ENCODE data around the gene C3.
"Not testable (repeated sequence)": the region's sequence is repeated elsewhere in the genome, so short reads cannot be mapped to it uniquely, and the experiment has no call there.

C3 gene

DNA sequence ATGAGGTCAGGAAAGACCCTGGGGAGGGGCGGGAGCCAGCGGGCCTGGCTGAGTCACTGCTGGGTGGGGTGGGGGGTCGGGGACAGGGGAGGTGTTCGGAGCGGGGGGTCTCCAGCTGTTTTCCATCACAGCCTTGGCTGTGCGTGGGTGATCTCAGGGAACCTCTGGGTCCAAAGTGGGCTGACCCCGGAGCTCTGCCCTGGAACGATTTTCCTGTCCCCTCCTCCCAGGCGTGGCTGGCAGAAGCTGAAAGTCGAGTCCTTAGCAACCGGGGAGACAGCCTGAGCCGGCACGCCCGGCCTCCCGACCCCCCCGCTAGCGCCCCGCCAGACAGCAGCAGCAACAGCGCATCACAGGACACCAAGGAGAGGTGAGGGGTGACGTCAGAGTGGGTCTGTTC lies 29.6 kb upstream of the C3 start:
- DNase-seq = no peak
- H3K4me3 ChIP-seq (ENCODE audit: low read depth, low read length) = no peak overlapping the region
- no peaks in the 10 kb centered on the region for H3K27me3 ChIP-seq (ENCODE audit: insufficient read depth, low read depth, severe bottlenecking)
- TF ChIP-seq, protein P1, sequence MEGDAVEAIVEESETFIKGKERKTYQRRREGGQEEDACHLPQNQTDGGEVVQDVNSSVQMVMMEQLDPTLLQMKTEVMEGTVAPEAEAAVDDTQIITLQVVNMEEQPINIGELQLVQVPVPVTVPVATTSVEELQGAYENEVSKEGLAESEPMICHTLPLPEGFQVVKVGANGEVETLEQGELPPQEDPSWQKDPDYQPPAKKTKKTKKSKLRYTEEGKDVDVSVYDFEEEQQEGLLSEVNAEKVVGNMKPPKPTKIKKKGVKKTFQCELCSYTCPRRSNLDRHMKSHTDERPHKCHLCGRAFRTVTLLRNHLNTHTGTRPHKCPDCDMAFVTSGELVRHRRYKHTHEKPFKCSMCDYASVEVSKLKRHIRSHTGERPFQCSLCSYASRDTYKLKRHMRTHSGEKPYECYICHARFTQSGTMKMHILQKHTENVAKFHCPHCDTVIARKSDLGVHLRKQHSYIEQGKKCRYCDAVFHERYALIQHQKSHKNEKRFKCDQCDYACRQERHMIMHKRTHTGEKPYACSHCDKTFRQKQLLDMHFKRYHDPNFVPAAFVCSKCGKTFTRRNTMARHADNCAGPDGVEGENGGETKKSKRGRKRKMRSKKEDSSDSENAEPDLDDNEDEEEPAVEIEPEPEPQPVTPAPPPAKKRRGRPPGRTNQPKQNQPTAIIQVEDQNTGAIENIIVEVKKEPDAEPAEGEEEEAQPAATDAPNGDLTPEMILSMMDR (IDR thresholded peaks at IDR 0.05; ENCODE audit: low read depth, low read length) = no peak
- H3K36me3 ChIP-seq = peaks cover 72% of the 10 kb centered on the region
- H3K27ac ChIP-seq = no peak overlapping the region
- no peaks in the 10 kb centered on the region for H3K9me3 ChIP-seq (ENCODE audit: severe bottlenecking)

DNA sequence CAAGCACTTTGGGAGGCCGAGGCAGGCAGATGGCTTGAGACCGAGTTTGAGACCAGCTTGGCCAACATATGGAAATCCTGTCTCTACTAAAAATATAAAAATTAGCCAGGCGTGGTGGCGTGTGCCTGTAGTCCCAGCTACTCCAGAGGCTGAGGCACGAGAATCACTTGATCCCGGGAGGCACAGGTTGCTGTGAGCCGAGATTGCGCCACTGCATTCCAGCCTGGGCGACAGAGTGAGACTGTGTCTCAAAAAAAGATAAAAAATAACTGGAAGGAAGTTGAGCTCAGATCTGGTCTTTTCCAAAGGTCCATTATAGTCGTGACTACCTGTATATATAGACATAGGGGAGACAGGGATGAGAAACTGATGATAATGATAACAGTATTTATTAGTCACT lies 28.1 kb upstream of the C3 start:
- not testable (repeated sequence) for H3K27ac ChIP-seq; H3K4me3 ChIP-seq (ENCODE audit: low read depth, low read length); DNase-seq; H3K9me3 ChIP-seq (ENCODE audit: severe bottlenecking); H3K27me3 ChIP-seq (ENCODE audit: insufficient read depth, low read depth, severe bottlenecking)
- H3K36me3 ChIP-seq = peaks cover 87% of the 10 kb centered on the region

DNA sequence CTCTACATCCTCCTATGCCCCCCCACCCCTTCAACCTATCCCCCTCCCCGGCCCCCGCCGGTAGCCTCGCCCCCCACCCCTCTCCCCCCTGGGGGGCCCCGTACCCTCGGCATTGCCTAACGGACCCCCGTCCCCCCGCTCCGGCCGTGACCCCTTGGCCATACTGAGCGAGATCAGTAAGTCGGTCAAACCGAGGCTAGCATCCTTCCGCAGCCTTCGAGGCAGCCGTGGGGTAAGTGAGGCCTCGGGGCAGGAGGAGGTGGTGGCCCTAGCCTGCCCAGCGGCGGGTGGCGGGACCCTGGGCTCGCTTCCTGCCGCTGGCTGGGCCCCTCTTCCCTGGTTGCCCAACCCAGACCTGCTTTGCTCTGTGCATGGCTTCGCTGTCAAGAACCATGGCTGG lies 25.5 kb upstream of the C3 start:
- no peak overlapping the region for H3K4me3 ChIP-seq (ENCODE audit: low read depth, low read length)
- no peaks in the 10 kb centered on the region for H3K9me3 ChIP-seq (ENCODE audit: severe bottlenecking)
- H3K27ac ChIP-seq = no peak overlapping the region
- TF ChIP-seq, protein P1 (IDR thresholded peaks at IDR 0.05; ENCODE audit: low read depth, low read length) = no peak
- DNase-seq = no peak
- H3K27me3 ChIP-seq (ENCODE audit: insufficient read depth, low read depth, severe bottlenecking) = no peaks in the 10 kb centered on the region
- H3K36me3 ChIP-seq = peaks cover 76% of the 10 kb centered on the region

DNA sequence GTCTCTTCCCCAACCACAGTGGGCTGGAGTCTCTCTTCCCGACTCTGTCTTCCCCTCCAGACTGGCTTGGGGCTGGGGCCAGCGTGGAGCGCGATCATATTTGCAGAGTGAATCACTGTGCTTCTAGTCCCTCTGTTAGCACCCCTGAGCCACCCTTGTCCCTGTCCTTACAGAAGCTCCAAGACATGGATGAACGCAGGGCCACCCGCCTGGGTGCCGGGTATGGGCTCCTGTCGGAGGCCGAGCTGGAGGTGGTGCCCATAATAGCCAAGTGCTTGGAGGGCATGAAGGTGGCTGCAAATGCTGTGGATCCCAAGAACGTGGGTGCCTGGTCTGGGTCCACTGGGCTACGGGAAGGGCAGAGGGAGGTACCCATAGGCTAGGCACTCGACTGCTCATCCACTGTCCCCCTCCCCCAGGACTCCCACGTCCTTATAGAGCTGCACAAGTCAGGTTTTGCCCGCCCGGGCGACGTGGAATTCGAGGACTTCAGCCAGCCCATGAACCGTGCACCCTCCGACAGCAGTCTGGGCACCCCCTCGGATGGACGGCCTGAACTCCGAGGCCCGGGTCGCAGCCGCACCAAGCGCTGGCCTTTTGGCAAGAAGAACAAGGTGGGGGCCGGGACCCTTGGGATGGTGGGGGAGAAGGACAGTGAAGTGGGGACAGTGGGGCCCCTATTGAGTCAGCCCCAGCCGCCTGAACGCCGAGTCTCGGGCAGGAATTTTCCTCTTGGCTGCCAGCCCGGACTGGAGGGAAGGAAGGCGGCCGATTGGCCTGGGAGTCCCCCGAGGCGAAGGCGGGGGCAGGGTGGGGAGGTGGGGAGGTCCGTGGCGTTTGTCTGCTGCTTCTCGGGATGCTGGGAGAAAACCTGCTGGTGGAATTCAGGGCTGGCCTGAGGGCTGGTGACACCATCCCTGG lies 24.2 kb upstream of the C3 start:
- H3K27ac ChIP-seq = no peak overlapping the region
- H3K9me3 ChIP-seq (ENCODE audit: severe bottlenecking) = no peaks in the 10 kb centered on the region
- H3K4me3 ChIP-seq (ENCODE audit: low read depth, low read length) = no peak overlapping the region
- peaks cover 65% of the 10 kb centered on the region for H3K36me3 ChIP-seq
- TF ChIP-seq, protein P1 (IDR thresholded peaks at IDR 0.05; ENCODE audit: low read depth, low read length) = no peak
- no peak for DNase-seq
- H3K27me3 ChIP-seq (ENCODE audit: insufficient read depth, low read depth, severe bottlenecking) = no peaks in the 10 kb centered on the region

DNA sequence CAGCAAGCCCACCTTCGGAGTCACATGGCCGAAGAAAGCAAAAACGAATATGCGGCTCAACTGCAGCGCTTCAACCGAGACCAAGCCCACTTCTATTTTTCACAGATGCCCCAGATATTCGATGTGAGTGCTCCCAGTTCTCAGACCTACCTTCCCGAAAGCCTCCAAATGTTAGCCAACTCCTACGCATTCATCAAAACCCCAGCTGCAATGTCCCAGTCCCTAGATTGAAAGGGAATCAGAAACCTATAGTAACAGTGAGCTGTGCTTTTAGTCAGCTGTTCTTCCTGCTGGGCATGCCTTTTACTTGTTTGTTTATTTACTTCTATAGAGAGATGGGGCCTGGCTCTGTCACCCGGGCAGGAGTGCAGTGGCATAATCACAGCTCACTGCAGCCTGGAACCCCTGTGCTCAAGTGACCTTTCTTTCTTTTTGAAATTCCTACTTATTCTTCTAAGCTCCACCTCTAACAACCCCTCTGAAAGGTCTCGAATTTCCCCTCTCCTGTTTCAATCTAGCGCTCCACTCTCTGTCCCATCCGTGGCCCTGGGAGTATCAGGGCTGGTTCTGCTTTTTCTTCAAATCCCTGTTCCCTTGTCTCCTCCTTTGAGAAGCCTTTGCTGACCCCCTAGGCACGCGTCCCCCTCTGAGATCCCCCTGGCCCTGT lies 23.4 kb upstream of the C3 start:
- H3K27ac ChIP-seq = no peak overlapping the region
- H3K9me3 ChIP-seq (ENCODE audit: severe bottlenecking) = no peaks in the 10 kb centered on the region
- H3K27me3 ChIP-seq (ENCODE audit: insufficient read depth, low read depth, severe bottlenecking) = no peaks in the 10 kb centered on the region
- no peak overlapping the region for H3K4me3 ChIP-seq (ENCODE audit: low read depth, low read length)
- TF ChIP-seq, protein P1 (IDR thresholded peaks at IDR 0.05; ENCODE audit: low read depth, low read length) = no peak
- H3K36me3 ChIP-seq = peaks cover 57% of the 10 kb centered on the region
- DNase-seq = no peak

DNA sequence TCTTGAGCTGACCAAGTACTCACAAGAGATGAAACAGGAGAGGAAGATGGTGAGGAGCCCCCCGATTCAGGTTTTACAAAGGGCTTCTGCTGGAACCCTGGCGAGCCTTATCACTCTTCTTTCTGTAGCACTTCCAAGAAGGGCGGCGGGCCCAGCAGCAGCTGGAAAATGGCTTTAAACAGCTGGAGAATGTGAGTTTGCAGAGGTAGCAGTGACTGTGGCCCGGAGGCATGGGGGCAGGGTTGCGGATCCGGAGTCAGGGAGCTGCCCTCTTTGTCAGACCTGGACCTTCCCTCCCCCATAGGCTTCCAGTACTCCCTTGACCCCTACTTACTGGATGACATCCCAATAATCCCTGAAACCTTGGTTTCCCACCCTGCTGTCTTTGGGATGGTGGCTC lies 22.6 kb upstream of the C3 start:
- no peak overlapping the region for H3K27ac ChIP-seq
- no peak overlapping the region for H3K4me3 ChIP-seq (ENCODE audit: low read depth, low read length)
- TF ChIP-seq, protein P1 (IDR thresholded peaks at IDR 0.05; ENCODE audit: low read depth, low read length) = no peak
- no peaks in the 10 kb centered on the region for H3K27me3 ChIP-seq (ENCODE audit: insufficient read depth, low read depth, severe bottlenecking)
- no peak for DNase-seq
- peaks cover 50% of the 10 kb centered on the region for H3K36me3 ChIP-seq
- no peaks in the 10 kb centered on the region for H3K9me3 ChIP-seq (ENCODE audit: severe bottlenecking)
